ENCODE data around the gene ASTN1.

DNA sequence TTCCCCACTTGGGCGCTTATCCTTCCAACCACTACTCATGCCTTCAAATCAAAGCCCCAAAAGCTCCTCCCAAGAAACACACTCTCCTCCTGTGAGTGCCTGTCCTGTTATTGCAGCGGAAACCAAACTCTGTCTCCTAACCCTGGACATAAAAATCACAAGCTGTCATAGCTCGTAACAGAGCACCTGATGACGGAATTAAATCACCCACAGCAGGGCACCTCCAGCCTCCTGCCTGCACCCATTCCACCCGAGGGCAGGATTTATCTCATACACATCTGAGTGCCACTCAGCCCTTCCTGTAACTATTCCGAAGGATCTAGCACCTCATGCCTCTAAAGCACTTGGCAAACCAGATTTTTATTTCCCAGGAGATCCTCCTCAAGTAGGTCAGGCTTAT lies 100.9 kb downstream of the ASTN1 start:
- TF ChIP-seq, protein P1, sequence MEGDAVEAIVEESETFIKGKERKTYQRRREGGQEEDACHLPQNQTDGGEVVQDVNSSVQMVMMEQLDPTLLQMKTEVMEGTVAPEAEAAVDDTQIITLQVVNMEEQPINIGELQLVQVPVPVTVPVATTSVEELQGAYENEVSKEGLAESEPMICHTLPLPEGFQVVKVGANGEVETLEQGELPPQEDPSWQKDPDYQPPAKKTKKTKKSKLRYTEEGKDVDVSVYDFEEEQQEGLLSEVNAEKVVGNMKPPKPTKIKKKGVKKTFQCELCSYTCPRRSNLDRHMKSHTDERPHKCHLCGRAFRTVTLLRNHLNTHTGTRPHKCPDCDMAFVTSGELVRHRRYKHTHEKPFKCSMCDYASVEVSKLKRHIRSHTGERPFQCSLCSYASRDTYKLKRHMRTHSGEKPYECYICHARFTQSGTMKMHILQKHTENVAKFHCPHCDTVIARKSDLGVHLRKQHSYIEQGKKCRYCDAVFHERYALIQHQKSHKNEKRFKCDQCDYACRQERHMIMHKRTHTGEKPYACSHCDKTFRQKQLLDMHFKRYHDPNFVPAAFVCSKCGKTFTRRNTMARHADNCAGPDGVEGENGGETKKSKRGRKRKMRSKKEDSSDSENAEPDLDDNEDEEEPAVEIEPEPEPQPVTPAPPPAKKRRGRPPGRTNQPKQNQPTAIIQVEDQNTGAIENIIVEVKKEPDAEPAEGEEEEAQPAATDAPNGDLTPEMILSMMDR (IDR thresholded peaks at IDR 0.05), result no peak
- no peak for TF ChIP-seq POLR2A (IDR thresholded peaks at IDR 0.05)
